ENCODE results near the gene RNF187.

DNA sequence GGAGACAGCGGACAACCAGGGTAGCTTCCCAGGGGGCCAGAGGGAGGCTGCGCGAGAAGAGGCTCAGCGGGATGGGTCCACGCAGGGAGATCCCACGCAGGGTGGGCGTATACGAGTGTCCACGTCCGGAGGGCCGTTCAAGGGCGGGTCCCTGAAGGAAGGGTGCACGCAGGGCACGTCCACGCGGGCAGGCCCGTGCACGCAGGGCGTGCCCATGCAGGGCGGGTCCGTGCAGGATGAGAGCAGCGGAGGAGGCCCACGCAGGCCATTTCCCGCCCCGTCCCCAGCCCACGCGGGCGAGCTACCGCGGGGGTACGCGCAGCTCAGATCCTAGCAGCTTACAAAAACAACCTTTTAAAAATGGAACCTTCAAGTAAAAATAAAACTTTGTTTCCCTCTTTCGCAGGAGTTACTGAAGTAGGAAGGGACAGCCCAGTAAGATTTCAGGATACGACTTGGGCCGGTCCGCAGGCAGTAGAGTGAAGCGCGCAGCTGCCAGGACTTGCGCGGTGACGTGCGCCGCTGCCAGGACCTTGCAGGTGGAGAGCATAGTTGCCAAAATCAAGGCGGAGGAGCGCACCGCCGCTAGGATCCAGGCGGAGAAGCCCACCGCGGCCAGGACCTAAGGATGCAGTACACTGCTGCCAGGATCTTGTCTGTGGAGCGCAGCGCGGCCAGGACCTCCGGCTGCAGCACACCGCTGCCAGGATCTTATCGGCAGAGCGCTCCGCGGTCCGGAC is 416 bp upstream of the RNF187 start:
- TF ChIP-seq CBFB (CRISPR knock-in tag; IDR thresholded peaks at IDR 0.05; ENCODE audit: low read depth), result no peak
- TF ChIP-seq, protein P1, sequence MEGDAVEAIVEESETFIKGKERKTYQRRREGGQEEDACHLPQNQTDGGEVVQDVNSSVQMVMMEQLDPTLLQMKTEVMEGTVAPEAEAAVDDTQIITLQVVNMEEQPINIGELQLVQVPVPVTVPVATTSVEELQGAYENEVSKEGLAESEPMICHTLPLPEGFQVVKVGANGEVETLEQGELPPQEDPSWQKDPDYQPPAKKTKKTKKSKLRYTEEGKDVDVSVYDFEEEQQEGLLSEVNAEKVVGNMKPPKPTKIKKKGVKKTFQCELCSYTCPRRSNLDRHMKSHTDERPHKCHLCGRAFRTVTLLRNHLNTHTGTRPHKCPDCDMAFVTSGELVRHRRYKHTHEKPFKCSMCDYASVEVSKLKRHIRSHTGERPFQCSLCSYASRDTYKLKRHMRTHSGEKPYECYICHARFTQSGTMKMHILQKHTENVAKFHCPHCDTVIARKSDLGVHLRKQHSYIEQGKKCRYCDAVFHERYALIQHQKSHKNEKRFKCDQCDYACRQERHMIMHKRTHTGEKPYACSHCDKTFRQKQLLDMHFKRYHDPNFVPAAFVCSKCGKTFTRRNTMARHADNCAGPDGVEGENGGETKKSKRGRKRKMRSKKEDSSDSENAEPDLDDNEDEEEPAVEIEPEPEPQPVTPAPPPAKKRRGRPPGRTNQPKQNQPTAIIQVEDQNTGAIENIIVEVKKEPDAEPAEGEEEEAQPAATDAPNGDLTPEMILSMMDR (IDR thresholded peaks at IDR 0.05), result no peak

All from WTC11 (cell line).